GM19438 (cell line): ENCODE data around the gene PTGDS.

Experiments used
- ATAC-seq: cut with Tn5 transposase; IDR thresholded peaks from one replicate; pipeline ENCODE4 v1.9.1; 2021; ENCODE audit warnings: low read depth; ENCODE audit not compliant: unreplicated experiment

PTGDS gene

GRCh38 chr9:137019891-137020683 lies 42.8 kb downstream of the PTGDS start:
- no peak for ATAC-seq

GRCh38 chr9:137020771-137021567 lies 43.7 kb downstream of the PTGDS start:
- ATAC-seq, result no peak

- no peak for ATAC-seq
Measured at GRCh38 chr9:137021568-137021978, 44.3 kb downstream of the PTGDS start.

- no peak for ATAC-seq
Measured at GRCh38 chr9:137021979-137022661, 44.8 kb downstream of the PTGDS start.

- ATAC-seq, result no peak
Measured at GRCh38 chr9:137022662-137023008, 45.3 kb downstream of the PTGDS start.

- no peak for ATAC-seq
Measured at GRCh38 chr9:137023157-137023556, 45.9 kb downstream of the PTGDS start.

GRCh38 chr9:137023583-137023991 lies 46.3 kb downstream of the PTGDS start:
- no peak for ATAC-seq

- ATAC-seq, result no peak
Measured at GRCh38 chr9:137025517-137025966, 48.2 kb downstream of the PTGDS start.

- no peak for ATAC-seq
Measured at GRCh38 chr9:137026384-137026783, 49.1 kb downstream of the PTGDS start.

- ATAC-seq, result no peak
Measured at GRCh38 chr9:137026828-137027227, 49.5 kb downstream of the PTGDS start.

GRCh38 chr9:137027369-137028262 lies 50.3 kb downstream of the PTGDS start, which contains the start of gene ABCA2:
TSS of gene ABCA2 (minus strand) at chr9:137028237. CDS start at chr9:137028140, 97 bp downstream.
- ATAC-seq, result no peak

- no peak for ATAC-seq
Measured at GRCh38 chr9:137028263-137029057, 51.2 kb downstream of the PTGDS start.

- ATAC-seq, result no peak
Measured at GRCh38 chr9:137029058-137029936, 52.0 kb downstream of the PTGDS start.

GRCh38 chr9:137030006-137030405 lies 52.7 kb downstream of the PTGDS start:
- no peak for ATAC-seq

GRCh38 chr9:137030538-137031527 lies 53.5 kb downstream of the PTGDS start:
- ATAC-seq, result no peak
